Transverse colon (tissue), 4 donors: ENCODE results near the gene ZNF618. TPM values are rescaled to one million over a fixed set of nuclear protein-coding genes. Genes with fewer than 3 reads are reported as not detected.

Source experiments
- DNase-seq: peaks from one replicate; pipeline ENCODE4 v3.0.0-alpha.2; 2019
- H3K27ac ChIP-seq, 4 donors: fragments of 200-600 bp; sonication (generic); 2 replicates each; pipeline ENCODE4 v1.5.1; 2016 to 2018; ENCODE audit warnings: inconsistent platforms in 4 of 4
- H3K27me3 ChIP-seq: fragments of 200-600 bp; sonication (generic); 2 replicates; pipeline ENCODE4 v1.5.1; 2017; ENCODE audit warnings: inconsistent platforms
- H3K36me3 ChIP-seq, 4 donors: fragments of 200-600 bp; sonication (generic); 2 replicates each; pipeline ENCODE4 v1.5.1; 2017 to 2019; ENCODE audit warnings: inconsistent platforms in 4 of 4
- H3K4me1 ChIP-seq, 4 donors: fragments of 200-600 bp; sonication (generic); 2 replicates each; pipeline ENCODE4 v1.5.1; 2017 to 2020; ENCODE audit warnings: inconsistent platforms in 4 of 4
- H3K4me3 ChIP-seq, 4 donors: fragments of 200-600 bp; sonication (generic); 1 replicate in 1 of 4; 2 replicates in 3 of 4; pipeline versions ENCODE4 v1.5.1 to v1.6.1; 2017 to 2019; ENCODE audit warnings: inconsistent platforms in 4 of 4
- H3K9me3 ChIP-seq, 2 donors: fragments of 200-600 bp; sonication (generic); 2 replicates each; pipeline ENCODE4 v1.5.1; 2017 to 2019; ENCODE audit warnings: inconsistent platforms in 2 of 2
- CTCF ChIP-seq, 5 experiments: fragments of 200-600 bp in 3 of 5; fragments of 450-650 bp in 2 of 5; sonication (generic) in 3 of 5; IDR thresholded peaks; 1 replicate in 2 of 5; 2 replicates in 3 of 5; pipeline ENCODE4 v1.5.1; 2016 to 2017; ENCODE audit warnings: antibody characterized with exemption in 5 of 5, inconsistent platforms in 3 of 5, mild to moderate bottlenecking in 2 of 5, moderate library complexity in 1 of 5
- EP300 ChIP-seq: sonication (generic); formaldehyde crosslinking; IDR thresholded peaks from one replicate; pipeline ENCODE4 v1.6.1; 2017; ENCODE audit warnings: antibody characterized with exemption, low read depth
- POLR2A ChIP-seq: fragments of 450-650 bp; IDR thresholded peaks from one replicate; pipeline ENCODE4 v1.6.1; 2016; ENCODE audit warnings: antibody characterized with exemption, mild to moderate bottlenecking, moderate library complexity
- POLR2AphosphoS5 ChIP-seq, 3 donors: sonication (generic); formaldehyde crosslinking; IDR thresholded peaks; one replicate each; pipeline ENCODE4 v1.6.1; 2016; ENCODE audit warnings: antibody characterized with exemption in 3 of 3
- WGBS, 2 donors: methylation state at CpG; one replicate each; pipeline ENCODE4 v1.1.5; 2018; ENCODE audit warnings: low coverage in 1 of 2; 5-methylcytosine and 5-hydroxymethylcytosine counted together
- in situ Hi-C, 4 donors: fragments of 200-750 bp; cut with MboI; loops; one replicate each; pipeline versions ENCODE4 v1.15.0 to v1.15.1; 2017; ENCODE audit warnings: low sequenced_read_pairs in 3 of 4, low pct_ligation_motif_present in 1 of 4, low pct_unique_long_range_greater_than_20kb in 1 of 4
- intact Hi-C: fragments of 100-400 bp; cut with DNase I; formaldehyde crosslinking; loops from one replicate; pipeline ENCODE4 v1.15.1; 2023; ENCODE audit warnings: low total_unique reads
- total RNA-seq, 4 donors: library from RNA; depleted of rRNA; stranded (reverse); fragments of >200 nt; gene quantifications; one replicate each; pipeline ENCODE4 v1.1.0, GENCODE V29; 2016

ZNF618 gene
- total RNA-seq, 4 donors from 2014 or later, result 2.2 to 8.6 (median 4.0) TPM

GRCh38 chr9:114028646-114029045 is 152.5 kb downstream of the ZNF618 start:
- peaks cover 0 to 14% (median 0%) of the 10 kb centered on the region in 4 donors for H3K36me3 ChIP-seq
- WGBS, 2 donors, result 97% methylated on average over 22 of the region's 22 CpGs; no CpG with 5 or more reads in 1 of the 2 donors
- in situ Hi-C loops, result loop anchor here in 2 of 4 donors (25.0 kb wide), 2 partner anchors 166 to 216 kb away; no protein-coding TSS in a partner anchor
- no peak overlapping the region for H3K4me3 ChIP-seq
- H3K27me3 ChIP-seq, result no peaks in the 10 kb centered on the region
- H3K27ac ChIP-seq, result no peak overlapping the region
- intact Hi-C loops, result no loop called here
- no peaks in the 10 kb centered on the region for H3K4me1 ChIP-seq
- no peak for DNase-seq
- peaks cover 3 to 6% of the 10 kb centered on the region in 2 donors for H3K9me3 ChIP-seq
- TF ChIP-seq POLR2A, result no peak
- no peak for TF ChIP-seq CTCF (IDR thresholded peaks at IDR 0.05)
- no peak for TF ChIP-seq EP300
- TF ChIP-seq POLR2AphosphoS5 (IDR thresholded peaks at IDR 0.05), result no peak

GRCh38 chr9:114029311-114030170 is 153.4 kb downstream of the ZNF618 start:
- WGBS, 2 donors, result 67 to 82% methylated on average over 4 to 12 of the region's 12 CpGs
- in situ Hi-C loops (loop anchor here in 2 of 4 donors (25.0 kb wide), 2 partner anchors 167 to 217 kb away; no protein-coding TSS in a partner anchor), intact Hi-C loops (no loop called here)
- Histone ChIP-seq H3K4me3 (no peak overlapping the region), H3K9me3 (no peaks in the 10 kb centered on the region), H3K4me1 (no peaks in the 10 kb centered on the region), H3K27ac (no peak overlapping the region), H3K36me3 (peaks cover 0 to 7% (median 0%) of the 10 kb centered on the region in 4 donors), H3K27me3 (no peaks in the 10 kb centered on the region)
- TF ChIP-seq EP300 (no peak), CTCF (IDR thresholded peaks at IDR 0.05) (no peak), POLR2AphosphoS5 (IDR thresholded peaks at IDR 0.05) (no peak), POLR2A (no peak)
- DNase-seq, result no peak

GRCh38 chr9:114030364-114030763 is 154.3 kb downstream of the ZNF618 start:
- no peaks in the 10 kb centered on the region for H3K9me3 ChIP-seq
- H3K27ac ChIP-seq, result no peak overlapping the region
- intact Hi-C loops, result no loop called here
- in situ Hi-C loops, result loop anchor here in 2 of 4 donors (25.0 kb wide), 2 partner anchors 168 to 218 kb away; no protein-coding TSS in a partner anchor
- DNase-seq, result no peak
- peaks cover 0 to 7% (median 0%) of the 10 kb centered on the region in 4 donors for H3K36me3 ChIP-seq
- H3K27me3 ChIP-seq, result no peaks in the 10 kb centered on the region
- 85% methylated on average over 9 of the region's 9 CpGs; no CpG with 5 or more reads in 1 of the 2 donors for WGBS, 2 donors
- no peak overlapping the region for H3K4me3 ChIP-seq
- H3K4me1 ChIP-seq, result no peaks in the 10 kb centered on the region
- no peak for TF ChIP-seq CTCF (IDR thresholded peaks at IDR 0.05)
- no peak for TF ChIP-seq EP300
- no peak for TF ChIP-seq POLR2A
- TF ChIP-seq POLR2AphosphoS5 (IDR thresholded peaks at IDR 0.05), result no peak

- in situ Hi-C loops (loop anchor here in 2 of 4 donors (25.0 kb wide), 2 partner anchors 169 to 219 kb away; no protein-coding TSS in a partner anchor), intact Hi-C loops (no loop called here)
- Histone ChIP-seq H3K27ac (no peak overlapping the region), H3K4me3 (no peak overlapping the region), H3K9me3 (no peaks in the 10 kb centered on the region), H3K36me3 (peaks cover 0 to 7% (median 0%) of the 10 kb centered on the region in 4 donors), H3K4me1 (no peaks in the 10 kb centered on the region), H3K27me3 (no peaks in the 10 kb centered on the region)
- DNase-seq, result no peak
- TF ChIP-seq POLR2AphosphoS5 (IDR thresholded peaks at IDR 0.05), result no peak
- no peak for TF ChIP-seq EP300
- no peak for TF ChIP-seq POLR2A
- no peak for TF ChIP-seq CTCF (IDR thresholded peaks at IDR 0.05)
- 86 to 90% methylated on average over 5 to 7 of the region's 7 CpGs for WGBS, 2 donors
These were observed 155.0 kb downstream of the ZNF618 start for GRCh38 chr9:114031037-114031630.
